ENCODE measurements around the gene ALDH16A1. TPM values are rescaled to one million over a fixed set of nuclear protein-coding genes. Genes with fewer than 3 reads are reported as not detected.

ALDH16A1 gene
- total RNA-seq, 1 donor from 2014 or later = 61.4 TPM

DNA sequence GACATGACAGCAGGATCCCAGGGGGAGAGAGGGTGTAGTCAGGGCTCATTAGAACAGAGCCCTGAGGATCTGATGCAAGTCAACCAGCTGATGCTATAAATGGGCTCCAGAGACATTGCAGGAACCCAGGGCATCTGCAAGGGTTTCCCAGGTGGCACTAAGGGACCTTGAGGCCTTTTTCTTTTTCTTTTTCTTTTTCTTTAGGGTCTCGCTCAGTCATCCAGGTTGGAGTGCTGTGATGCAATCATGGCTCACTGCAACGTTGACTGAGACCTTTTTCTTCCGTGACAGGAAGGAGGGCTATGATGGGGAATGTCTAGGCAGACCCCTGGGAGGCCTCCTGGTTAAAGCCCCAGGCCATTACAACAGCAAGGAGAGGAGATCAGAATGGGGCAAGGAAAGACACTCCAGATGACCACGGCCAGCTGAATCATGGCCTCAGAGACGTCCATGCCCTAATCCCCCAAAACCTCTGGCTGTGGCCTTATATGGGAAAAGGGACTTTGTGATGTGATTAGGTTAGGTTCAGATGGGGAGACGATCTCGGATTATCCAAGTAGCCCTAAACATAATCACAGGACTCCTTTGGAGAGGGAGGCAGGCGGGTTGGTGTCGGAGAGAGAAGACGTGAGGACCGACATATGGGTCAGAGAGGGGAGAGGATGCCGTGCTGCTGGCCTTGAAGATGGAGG, 54.9 kb downstream of the ALDH16A1 start:
- ChIA-PET CTCF (interaction anchor here (2.1 to 3.3 kb wide), 3 partner anchors 39 to 62 kb away, joined by 14 to 20 read pairs (median 17); no protein-coding TSS in a partner anchor), POLR2A (interaction anchor here (0.6 to 1.5 kb wide), 5 partner anchors 11 to 170 kb away, joined by 3 to 5 read pairs (median 3); partner anchors contain the start of gene RPS11)
- no peak overlapping the region for H3K4me3 Mint-ChIP-seq
- no peaks in the 10 kb centered on the region for H3K9me3 Mint-ChIP-seq
- H3K27me3 Mint-ChIP-seq = no peaks in the 10 kb centered on the region
- intact Hi-C loops (cut with micrococcal nuclease) = no loop called here
- H3K36me3 Mint-ChIP-seq (ENCODE audit: low read depth) = no peaks in the 10 kb centered on the region
- DNase-seq (no peak), ATAC-seq (ENCODE audit: low read depth) (no peak)
- peaks cover 26% of the 10 kb centered on the region for H3K4me1 Mint-ChIP-seq
- H3K27ac Mint-ChIP-seq = peak overlapping the region; percentile 18
- TF ChIP-seq, protein P1, sequence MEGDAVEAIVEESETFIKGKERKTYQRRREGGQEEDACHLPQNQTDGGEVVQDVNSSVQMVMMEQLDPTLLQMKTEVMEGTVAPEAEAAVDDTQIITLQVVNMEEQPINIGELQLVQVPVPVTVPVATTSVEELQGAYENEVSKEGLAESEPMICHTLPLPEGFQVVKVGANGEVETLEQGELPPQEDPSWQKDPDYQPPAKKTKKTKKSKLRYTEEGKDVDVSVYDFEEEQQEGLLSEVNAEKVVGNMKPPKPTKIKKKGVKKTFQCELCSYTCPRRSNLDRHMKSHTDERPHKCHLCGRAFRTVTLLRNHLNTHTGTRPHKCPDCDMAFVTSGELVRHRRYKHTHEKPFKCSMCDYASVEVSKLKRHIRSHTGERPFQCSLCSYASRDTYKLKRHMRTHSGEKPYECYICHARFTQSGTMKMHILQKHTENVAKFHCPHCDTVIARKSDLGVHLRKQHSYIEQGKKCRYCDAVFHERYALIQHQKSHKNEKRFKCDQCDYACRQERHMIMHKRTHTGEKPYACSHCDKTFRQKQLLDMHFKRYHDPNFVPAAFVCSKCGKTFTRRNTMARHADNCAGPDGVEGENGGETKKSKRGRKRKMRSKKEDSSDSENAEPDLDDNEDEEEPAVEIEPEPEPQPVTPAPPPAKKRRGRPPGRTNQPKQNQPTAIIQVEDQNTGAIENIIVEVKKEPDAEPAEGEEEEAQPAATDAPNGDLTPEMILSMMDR (IDR thresholded peaks at IDR 0.05) = no peak

DNA sequence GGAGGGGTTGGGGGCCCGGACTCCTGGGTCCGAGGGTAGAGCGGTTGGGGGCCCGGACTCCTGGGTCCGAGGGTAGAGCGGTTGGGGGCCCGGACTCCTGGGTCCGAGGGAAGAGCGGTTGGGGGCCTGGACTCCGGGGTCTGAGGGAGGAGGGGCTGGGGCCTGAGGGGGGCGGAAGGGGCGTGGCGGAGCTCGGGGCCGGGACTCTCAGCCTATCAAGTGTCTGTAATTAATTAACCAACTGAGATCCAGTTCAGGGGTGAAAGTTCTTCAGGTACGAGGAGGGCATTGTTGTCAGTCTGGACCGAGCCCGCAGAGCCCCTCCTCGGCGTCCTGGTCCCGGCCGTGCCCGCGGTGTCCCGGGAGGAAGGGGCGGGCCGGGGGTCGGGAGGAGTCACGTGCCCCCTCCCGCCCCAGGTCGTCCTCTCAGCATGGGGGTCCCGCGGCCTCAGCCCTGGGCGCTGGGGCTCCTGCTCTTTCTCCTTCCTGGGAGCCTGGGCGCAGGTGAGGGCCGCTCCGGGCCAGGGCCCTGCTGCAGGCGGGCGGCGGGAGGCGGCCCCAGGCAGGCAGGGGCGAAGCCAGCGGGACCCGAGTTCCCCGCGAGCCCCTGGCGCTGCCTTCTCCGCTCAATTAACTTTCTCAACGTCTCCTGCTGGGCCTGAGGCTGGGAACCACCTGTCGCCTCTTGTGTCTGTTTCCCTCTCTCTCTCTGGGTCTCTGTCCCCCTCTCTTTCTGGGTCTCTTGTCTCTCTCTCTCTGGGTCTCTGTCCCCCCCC, 60.1 kb downstream of the ALDH16A1 start:
- Mint-ChIP-seq H3K9me3 (no peaks in the 10 kb centered on the region), H3K27me3 (no peaks in the 10 kb centered on the region), H3K36me3 (ENCODE audit: low read depth) (peaks cover 6% of the 10 kb centered on the region), H3K27ac (peak overlapping the region; percentile 85), H3K4me1 (peaks cover 36% of the 10 kb centered on the region), H3K4me3 (peak overlapping the region; percentile 85)
- POLR2A ChIA-PET = interaction anchor here (0.5 to 1.9 kb wide), 20 partner anchors 9 to 872 kb away, joined by 3 to 8 read pairs (median 4); partner anchors contain the start of genes NOSIP, PIH1D1, RCN3 and RRAS
- peak; percentile 53 for DNase-seq
- ATAC-seq (ENCODE audit: low read depth) = peak; percentile 81
- TF ChIP-seq, protein P1 (IDR thresholded peaks at IDR 0.05) = no peak
- intact Hi-C loops (cut with micrococcal nuclease) = loop anchor here (2.0 kb wide), 2 partner anchors 14 to 22 kb away; no protein-coding TSS in a partner anchor
- CTCF ChIA-PET = interaction anchor here (1.2 to 1.8 kb wide), 2 partner anchors 34 to 168 kb away, joined by 5 to 7 read pairs; no protein-coding TSS in a partner anchor

DNA sequence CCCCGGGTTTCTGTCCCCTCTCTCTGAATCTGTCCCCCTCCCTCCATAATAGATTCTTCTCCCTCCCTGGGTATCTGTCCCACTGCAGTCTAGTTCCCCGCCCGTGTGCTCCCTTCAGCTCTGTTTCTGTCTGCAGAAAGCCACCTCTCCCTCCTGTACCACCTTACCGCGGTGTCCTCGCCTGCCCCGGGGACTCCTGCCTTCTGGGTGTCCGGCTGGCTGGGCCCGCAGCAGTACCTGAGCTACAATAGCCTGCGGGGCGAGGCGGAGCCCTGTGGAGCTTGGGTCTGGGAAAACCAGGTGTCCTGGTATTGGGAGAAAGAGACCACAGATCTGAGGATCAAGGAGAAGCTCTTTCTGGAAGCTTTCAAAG, 60.7 kb downstream of the ALDH16A1 start:
- CTCF ChIA-PET = interaction anchor here (1.2 to 1.8 kb wide), 2 partner anchors 33 to 167 kb away, joined by 5 to 7 read pairs; no protein-coding TSS in a partner anchor
- POLR2A ChIA-PET = interaction anchor here (0.5 to 1.9 kb wide), 8 partner anchors 18 to 126 kb away, joined by 3 to 6 read pairs (median 4); partner anchors contain the start of genes NOSIP, PIH1D1 and RRAS
- peak overlapping the region; percentile 82 for H3K4me3 Mint-ChIP-seq
- intact Hi-C loops (cut with micrococcal nuclease) = loop anchor here (2.0 kb wide), 2 partner anchors 13 to 21 kb away; no protein-coding TSS in a partner anchor
- no peaks in the 10 kb centered on the region for H3K27me3 Mint-ChIP-seq
- DNase-seq (no peak), ATAC-seq (ENCODE audit: low read depth) (no peak)
- H3K9me3 Mint-ChIP-seq = no peaks in the 10 kb centered on the region
- peaks cover 35% of the 10 kb centered on the region for H3K4me1 Mint-ChIP-seq
- H3K36me3 Mint-ChIP-seq (ENCODE audit: low read depth) = peaks cover 6% of the 10 kb centered on the region
- peak overlapping the region; percentile 81 for H3K27ac Mint-ChIP-seq
- TF ChIP-seq, protein P1 (IDR thresholded peaks at IDR 0.05) = no peak

DNA sequence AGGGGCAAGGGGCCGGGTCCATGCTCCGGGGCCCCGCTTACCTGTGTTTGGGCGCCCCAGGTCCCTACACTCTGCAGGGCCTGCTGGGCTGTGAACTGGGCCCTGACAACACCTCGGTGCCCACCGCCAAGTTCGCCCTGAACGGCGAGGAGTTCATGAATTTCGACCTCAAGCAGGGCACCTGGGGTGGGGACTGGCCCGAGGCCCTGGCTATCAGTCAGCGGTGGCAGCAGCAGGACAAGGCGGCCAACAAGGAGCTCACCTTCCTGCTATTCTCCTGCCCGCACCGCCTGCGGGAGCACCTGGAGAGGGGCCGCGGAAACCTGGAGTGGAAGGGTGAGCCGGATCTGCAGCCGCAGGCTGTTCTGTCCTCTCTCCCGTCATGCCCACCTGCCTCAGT, 61.1 kb downstream of the ALDH16A1 start:
- no peaks in the 10 kb centered on the region for H3K27me3 Mint-ChIP-seq
- H3K9me3 Mint-ChIP-seq = no peaks in the 10 kb centered on the region
- no peak overlapping the region for H3K27ac Mint-ChIP-seq
- peaks cover 35% of the 10 kb centered on the region for H3K4me1 Mint-ChIP-seq
- H3K36me3 Mint-ChIP-seq (ENCODE audit: low read depth) = peaks cover 6% of the 10 kb centered on the region
- H3K4me3 Mint-ChIP-seq = peak overlapping the region; percentile 82
- no peak for DNase-seq
- intact Hi-C loops (cut with micrococcal nuclease) = no loop called here
- TF ChIP-seq, protein P1 (IDR thresholded peaks at IDR 0.05) = no peak
- ChIA-PET CTCF (interaction anchor here (1.2 to 1.8 kb wide), 2 partner anchors 33 to 167 kb away, joined by 5 to 7 read pairs; no protein-coding TSS in a partner anchor), POLR2A (interaction anchor here (1.4 to 1.9 kb wide), 4 partner anchors 16 to 32 kb away, joined by 3 to 6 read pairs (median 4); no protein-coding TSS in a partner anchor)
- ATAC-seq (ENCODE audit: low read depth) = no peak
